GM12892 (cell line): ENCODE results near the gene ADARB2.
A peak's percentile ranks its signal among the peaks of the same experiment; 100 is the strongest.
"Not testable (repeated sequence)": the region's sequence is repeated elsewhere in the genome, so short reads cannot be mapped to it uniquely, and the experiment has no call there.

Experiments used
- DNase-seq: peaks from one replicate; pipeline ENCODE4 v3.0.0; 2011; ENCODE audit not compliant: insufficient read length
- FAIRE-seq: peaks from 2 replicates; lab custom pipeline; 2011; peaks lifted over from hg19 to GRCh38; lab: Jason Lieb, UNC
- POLR2A ChIP-seq: IDR thresholded peaks from 2 replicates; pipeline ENCODE4 v1.6.1; 2011; ENCODE audit warnings: low read depth, low read length, control low read depth
- POLR2AphosphoS5 ChIP-seq: IDR thresholded peaks from 2 replicates; pipeline ENCODE4 v1.6.1; 2011; ENCODE audit warnings: low read depth, low read length, control low read depth
- TAF1 ChIP-seq: IDR thresholded peaks from 2 replicates; pipeline ENCODE4 v1.6.1; 2011; ENCODE audit warnings: low read depth, mild to moderate bottlenecking, control low read depth, low read length, borderline replicate concordance

ADARB2 gene

DNA sequence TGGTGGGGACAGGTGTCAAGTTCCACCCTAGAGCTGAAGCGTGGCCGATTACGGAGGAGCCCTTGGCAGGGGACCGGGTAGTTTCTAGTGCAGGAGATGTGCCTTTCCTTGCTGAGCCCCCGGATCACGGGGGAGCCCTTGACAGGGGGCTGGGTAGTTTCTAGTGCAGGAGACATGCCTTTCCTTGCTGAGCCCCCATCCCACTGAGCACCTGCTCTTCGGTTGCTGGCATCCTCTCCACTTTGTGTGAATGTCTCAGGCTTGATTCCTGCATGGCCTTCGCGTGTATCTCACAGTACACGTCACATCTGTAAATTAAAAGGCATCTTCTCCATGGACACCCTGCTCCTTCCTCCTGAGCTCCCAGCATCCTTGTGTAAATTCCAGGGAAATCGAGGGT lies 263.5 kb downstream of the ADARB2 start:
- FAIRE-seq (no peak), DNase-seq (no peak)
- TF ChIP-seq TAF1 (no peak), POLR2A (no peak), POLR2AphosphoS5 (no peak)

DNA sequence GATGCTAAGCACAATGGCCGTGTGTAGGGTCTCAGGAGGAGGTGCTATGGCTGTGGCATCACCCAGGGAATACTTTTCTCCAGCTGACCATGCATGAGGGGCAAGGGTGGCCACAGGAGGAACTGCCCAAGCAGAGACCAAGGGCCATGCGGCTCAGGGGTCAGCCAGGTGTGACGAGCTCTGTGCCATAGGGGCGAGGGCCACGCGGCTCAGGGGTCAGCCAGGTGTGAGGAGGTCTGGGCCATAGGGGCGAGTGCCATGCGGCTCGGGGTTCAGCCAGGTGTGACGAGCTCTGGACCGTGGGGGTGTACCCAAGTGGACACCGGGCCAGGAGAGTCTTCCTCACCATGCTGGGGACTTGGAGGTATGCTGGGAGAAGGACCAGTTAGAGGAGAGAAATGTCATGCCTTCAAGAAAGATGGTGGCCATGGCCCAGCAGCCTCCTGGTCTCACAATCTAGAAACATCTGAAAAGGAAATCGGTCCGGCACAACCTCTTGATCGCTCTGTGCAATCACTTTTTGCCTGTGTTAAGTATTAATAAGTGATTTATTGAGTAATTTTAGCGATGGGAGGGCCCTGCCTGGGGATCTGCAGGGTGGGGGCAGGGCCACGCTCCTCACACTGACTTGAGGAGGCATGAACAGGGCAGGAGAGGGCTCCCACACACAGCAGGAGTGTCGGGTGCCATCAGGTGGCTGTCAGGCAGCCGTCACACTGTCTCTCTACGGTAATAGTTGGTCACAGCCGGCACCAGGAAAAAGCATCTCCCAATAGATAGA lies 265.0 kb downstream of the ADARB2 start:
- DNase-seq (no peak), FAIRE-seq (no peak)
- TF ChIP-seq POLR2AphosphoS5: no peak
- TF ChIP-seq TAF1: no peak
- no peak for TF ChIP-seq POLR2A

- FAIRE-seq: no peak
These were observed 268.5 kb downstream of the ADARB2 start for GRCh38 chr10:1468811-1469210.

DNA sequence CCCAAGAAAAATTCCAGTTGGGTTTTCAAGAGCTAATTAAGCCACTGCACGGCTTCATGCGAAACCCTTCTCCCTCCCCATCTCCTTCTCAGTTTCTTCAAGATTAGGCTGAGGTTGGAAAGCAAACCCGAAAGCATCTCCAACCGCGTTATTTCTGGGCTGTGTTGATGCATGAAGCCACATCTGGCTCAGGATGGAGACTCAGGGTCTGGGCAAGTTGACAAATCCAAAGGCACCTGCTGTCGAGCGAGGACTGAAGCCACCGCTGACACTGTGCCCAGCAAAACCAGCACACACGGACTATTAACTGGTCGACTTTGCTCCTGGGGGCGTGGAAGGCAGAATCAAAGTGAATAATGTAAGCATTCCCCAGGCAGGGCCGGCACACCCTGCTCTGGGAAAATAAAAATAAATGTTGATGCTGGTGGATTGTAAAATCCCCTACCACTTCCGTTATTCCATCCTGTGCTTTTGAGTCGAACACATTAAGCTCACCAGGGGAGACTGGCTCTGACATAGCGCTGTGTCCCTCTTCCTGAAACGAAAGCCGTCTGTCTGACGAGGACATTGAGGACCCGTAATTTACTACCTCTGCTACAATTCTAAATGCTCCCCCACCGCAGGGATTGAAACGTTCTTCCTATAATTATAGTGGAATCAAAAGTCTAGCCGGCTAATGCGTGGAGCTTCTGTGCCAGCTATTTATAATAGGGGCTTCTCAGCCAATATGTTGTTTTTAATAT lies 269.8 kb downstream of the ADARB2 start:
- no peak for TF ChIP-seq POLR2A
- TF ChIP-seq POLR2AphosphoS5: no peak
- no peak for TF ChIP-seq TAF1
- DNase-seq (no peak), FAIRE-seq (no peak)

More at GRCh38 chr10:1468811-1469210, 268.5 kb downstream of the ADARB2 start:
- no peak for DNase-seq
- no peak for TF ChIP-seq POLR2A
- TF ChIP-seq POLR2AphosphoS5: no peak
- no peak for TF ChIP-seq TAF1

DNA sequence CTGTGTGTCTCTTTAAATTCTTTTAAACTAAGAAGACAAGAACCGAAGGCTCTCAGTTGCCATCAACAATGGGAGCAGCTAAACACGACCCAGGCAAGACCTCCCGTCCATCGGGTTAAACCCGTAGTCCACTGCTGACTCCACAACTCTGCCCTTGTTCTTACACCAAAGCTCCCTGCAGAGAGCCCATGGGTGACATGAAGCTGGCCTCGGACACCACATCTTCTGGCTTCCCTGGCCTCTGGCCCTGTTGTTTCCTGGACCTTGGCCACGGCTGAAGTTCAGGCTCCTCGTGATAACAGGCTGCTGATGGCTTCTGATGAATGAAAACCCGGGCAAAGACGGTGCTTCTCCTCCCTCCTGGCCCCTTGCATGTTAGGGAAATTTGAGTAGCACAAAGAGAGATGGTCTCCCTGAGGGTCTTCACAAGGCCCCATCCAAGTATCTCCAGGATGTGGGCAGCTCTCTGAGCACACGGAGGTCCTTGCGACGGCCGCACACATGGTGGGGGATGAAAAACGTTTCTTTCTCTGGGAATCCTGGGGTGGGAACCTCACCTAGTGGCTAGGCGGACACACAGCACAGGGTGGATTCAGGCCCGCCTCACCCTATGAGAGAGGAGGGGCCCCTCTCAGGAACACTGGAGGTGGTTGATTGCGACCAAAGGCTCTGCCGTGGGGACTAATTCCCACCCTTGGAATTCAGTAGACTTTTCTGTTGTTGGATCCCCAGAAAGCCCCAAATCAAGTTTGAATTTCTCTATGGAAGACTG lies 271.1 kb downstream of the ADARB2 start:
- no peak for TF ChIP-seq POLR2AphosphoS5
- TF ChIP-seq TAF1: no peak
- TF ChIP-seq POLR2A: no peak
- FAIRE-seq (no peak), DNase-seq (no peak)

- FAIRE-seq (no peak), DNase-seq (peak; percentile 55)
- TF ChIP-seq POLR2A: no peak
- no peak for TF ChIP-seq POLR2AphosphoS5
These were observed 271.9 kb downstream of the ADARB2 start for GRCh38 chr10:1465418-1465911.

- no peak for TF ChIP-seq POLR2AphosphoS5
- no peak for TF ChIP-seq POLR2A
- TF ChIP-seq TAF1: no peak
- no peak for FAIRE-seq
- no peak for DNase-seq
These were observed 272.4 kb downstream of the ADARB2 start for GRCh38 chr10:1464881-1465417.

DNA sequence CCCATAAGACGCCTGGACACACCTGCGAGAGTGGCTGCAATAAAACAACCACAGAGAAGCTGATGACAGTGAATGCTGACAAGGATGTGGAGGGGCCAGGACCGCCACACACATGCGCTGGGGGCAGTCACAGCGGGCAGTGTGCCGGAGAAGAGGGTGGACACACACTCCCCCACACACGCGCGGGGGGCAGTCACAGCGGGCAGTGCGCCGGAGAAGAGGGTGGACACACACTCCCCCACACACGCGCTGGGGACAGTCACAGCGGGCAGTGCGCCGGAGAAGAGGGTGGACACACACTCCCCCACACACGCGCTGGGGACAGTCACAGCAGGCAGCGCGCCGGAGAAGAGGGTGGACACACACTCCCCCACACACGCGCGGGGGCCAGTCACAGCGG lies 273.4 kb downstream of the ADARB2 start:
- FAIRE-seq, DNase-seq: not testable (repeated sequence)

DNA sequence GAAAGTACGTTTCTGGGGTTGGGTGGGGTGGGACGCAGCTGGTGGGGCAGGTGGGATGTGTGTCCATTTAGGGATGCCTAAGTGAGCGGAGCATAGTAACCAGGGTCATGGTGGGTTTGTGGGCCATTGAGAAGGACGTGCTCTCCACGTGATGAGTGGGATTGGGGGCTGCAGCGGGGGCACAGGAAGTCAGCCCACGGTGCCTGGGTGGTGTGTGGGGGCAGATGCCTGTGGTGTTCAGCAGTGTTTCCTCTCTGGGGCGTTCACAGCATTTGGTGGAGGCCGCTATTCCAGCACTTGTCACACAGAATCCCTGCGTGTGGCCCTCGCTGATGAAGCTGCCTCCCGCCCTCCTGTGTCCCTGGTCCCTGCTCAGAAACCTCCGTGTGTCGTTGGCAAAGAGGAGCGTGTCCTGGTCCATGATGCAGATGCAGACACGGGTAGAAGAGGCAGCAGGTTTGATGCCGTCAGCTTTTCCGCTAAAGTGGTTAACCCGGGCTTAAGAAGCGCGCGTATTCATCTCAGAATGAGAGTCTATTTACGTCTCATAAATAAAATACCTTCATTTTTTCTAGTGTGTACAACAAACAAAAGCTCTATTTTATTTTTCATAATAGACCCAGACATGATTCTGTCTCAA lies 274.2 kb downstream of the ADARB2 start:
- FAIRE-seq (no peak), DNase-seq (no peak)
- TF ChIP-seq TAF1: no peak
- TF ChIP-seq POLR2A: no peak
- no peak for TF ChIP-seq POLR2AphosphoS5

- DNase-seq (no peak), FAIRE-seq (peak; percentile 30)
- TF ChIP-seq POLR2A (no peak), TAF1 (no peak), POLR2AphosphoS5 (no peak)
These were observed 274.8 kb downstream of the ADARB2 start for GRCh38 chr10:1462521-1462920.

DNA sequence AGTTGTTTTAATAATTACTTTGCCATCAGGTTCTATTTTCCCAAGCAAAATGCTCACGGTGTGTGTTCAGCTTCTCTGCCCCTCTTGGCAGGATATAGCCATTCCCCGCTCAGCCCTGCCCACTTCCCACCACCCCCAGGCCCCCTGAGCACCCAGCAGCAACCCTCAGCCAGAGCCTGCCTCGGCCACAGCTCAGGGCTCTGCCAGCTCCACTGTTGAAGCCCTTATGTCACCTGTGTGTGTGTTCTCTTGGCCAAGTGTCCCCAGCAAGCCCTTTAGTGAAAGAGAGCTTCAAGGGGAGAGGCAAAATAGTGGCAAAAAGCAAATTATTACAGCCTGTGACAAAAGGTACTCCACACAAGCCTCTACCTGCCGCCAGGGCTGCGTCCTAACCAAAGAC lies 275.3 kb downstream of the ADARB2 start:
- no peak for FAIRE-seq
- DNase-seq: no peak
- TF ChIP-seq TAF1 (no peak), POLR2AphosphoS5 (no peak), POLR2A (no peak)

DNA sequence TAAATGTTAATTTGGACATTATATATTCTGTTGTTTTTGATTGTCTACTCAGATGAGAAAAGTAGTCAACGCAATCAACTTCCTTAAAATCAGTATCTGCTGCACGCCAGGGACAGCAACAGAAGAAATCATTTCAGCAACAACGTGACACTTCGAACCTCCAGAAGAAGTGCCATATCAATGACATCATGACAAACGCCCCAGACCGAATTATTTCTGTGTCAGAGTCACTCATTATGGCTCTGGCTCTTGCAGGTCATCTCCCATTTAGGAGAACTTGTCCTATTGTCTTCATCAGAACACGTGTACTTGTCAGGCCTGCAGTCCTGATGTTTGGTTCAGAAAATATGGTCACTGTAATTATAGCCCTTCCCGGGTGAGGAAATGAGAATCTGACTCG lies 276.3 kb downstream of the ADARB2 start:
- DNase-seq (no peak), FAIRE-seq (no peak)
- no peak for TF ChIP-seq POLR2AphosphoS5
- no peak for TF ChIP-seq POLR2A
- TF ChIP-seq TAF1: no peak

DNA sequence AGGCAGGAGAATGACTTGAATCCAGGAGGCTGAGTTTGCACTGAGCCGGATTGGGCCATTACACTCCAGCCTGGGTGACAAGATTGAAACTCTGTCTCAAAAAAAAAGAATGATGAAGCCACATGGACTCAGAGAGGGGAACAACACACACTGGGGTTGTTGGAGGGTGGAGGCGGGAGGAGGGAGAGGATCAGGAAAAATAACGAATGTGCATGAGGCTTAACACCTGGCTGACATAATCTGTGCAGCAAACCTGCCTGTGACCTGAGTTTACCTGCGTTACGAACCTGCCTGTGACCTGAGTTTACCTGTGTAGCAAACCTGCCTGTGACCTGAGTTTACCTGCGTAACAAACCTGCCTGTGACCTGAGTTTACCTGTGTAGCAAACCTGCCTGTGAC lies 277.7 kb downstream of the ADARB2 start:
- not testable (repeated sequence) for DNase-seq, FAIRE-seq
